Ascending aorta (tissue), 2 donors: Measurements from ENCODE around the gene PPIL1. TPM values are rescaled to one million over a fixed set of nuclear protein-coding genes. Genes with fewer than 3 reads are reported as not detected.

Source experiments
- DNase-seq, 2 donors: peaks; one replicate each; pipeline ENCODE4 v3.0.0-alpha.2; 2019; ENCODE audit warnings: low spot score in 2 of 2
- H3K27ac ChIP-seq, 2 donors: fragments of 200-600 bp; sonication (generic); one replicate each; pipeline ENCODE4 v1.5.1; 2016 to 2017; ENCODE audit warnings: mild to moderate bottlenecking in 1 of 2
- H3K27me3 ChIP-seq: fragments of 200-600 bp; sonication (generic); one replicate; pipeline ENCODE4 v1.5.1; 2017
- H3K36me3 ChIP-seq, 2 donors: fragments of 200-600 bp; sonication (generic); one replicate each; pipeline ENCODE4 v1.5.1; 2016
- H3K4me1 ChIP-seq, 2 donors: fragments of 200-600 bp; sonication (generic); one replicate each; pipeline ENCODE4 v1.5.1; 2016 to 2017; ENCODE audit warnings: mild to moderate bottlenecking in 1 of 2
- H3K4me3 ChIP-seq, 2 donors: fragments of 200-600 bp; sonication (generic); one replicate each; pipeline ENCODE4 v1.5.1; 2016 to 2017; ENCODE audit warnings: mild to moderate bottlenecking in 1 of 2
- H3K9me3 ChIP-seq, 2 donors: fragments of 200-600 bp; sonication (generic); one replicate each; pipeline ENCODE4 v1.5.1; 2016
- intact Hi-C: fragments of 100-400 bp; cut with DNase I; formaldehyde crosslinking; loops from one replicate; pipeline ENCODE4 v1.15.1; 2023
- total RNA-seq: library from RNA; depleted of rRNA; stranded (reverse); fragments of >200 nt; gene quantifications from one replicate; pipeline ENCODE4 v1.1.0, GENCODE V29; 2016
- TF ChIP-seq, protein P1 (sequence below), 3 experiments: fragments of 200-600 bp in 2 of 3; fragments of 450-650 bp in 1 of 3; sonication (generic) in 2 of 3; IDR thresholded peaks; one replicate each; pipeline ENCODE4 v1.5.1; 2016 to 2019; ENCODE audit warnings: antibody characterized with exemption in 3 of 3, mild to moderate bottlenecking in 1 of 3, moderate library complexity in 1 of 3

The PPIL1 gene
- total RNA-seq, 1 donor from 2014 or later = 24.2 TPM

DNA sequence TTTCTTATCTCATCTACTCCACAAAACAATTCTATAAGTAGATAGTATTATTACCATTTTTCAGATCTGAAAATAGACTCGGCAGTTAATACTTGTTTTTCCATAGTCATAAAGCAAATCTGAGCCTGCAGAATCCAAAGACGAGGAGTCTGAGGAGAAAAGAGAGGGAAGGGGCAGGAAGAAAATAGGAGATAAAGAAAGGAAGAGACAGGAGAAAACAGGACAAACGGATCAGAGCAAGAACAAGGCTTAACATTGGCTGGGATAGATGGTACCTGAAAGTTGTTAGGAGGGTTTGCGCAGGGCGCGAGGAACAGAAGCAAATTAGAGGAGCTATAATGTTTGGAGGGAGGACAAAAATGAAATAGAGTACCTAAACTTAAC lies 639 bp upstream of the PPIL1 start:
- no peaks in the 10 kb centered on the region for H3K9me3 ChIP-seq
- H3K36me3 ChIP-seq = no peaks in the 10 kb centered on the region
- H3K27ac ChIP-seq = peak overlapping the region; percentile 91
- no peak for DNase-seq
- H3K4me3 ChIP-seq = peak overlapping the region; percentile 78 to 86
- intact Hi-C loops = loop anchor here (1.0 to 2.0 kb wide), 2 partner anchors 10 to 22 kb away; partner anchors contain the start of gene C6orf89
- H3K27me3 ChIP-seq = no peaks in the 10 kb centered on the region
- TF ChIP-seq, protein P1, sequence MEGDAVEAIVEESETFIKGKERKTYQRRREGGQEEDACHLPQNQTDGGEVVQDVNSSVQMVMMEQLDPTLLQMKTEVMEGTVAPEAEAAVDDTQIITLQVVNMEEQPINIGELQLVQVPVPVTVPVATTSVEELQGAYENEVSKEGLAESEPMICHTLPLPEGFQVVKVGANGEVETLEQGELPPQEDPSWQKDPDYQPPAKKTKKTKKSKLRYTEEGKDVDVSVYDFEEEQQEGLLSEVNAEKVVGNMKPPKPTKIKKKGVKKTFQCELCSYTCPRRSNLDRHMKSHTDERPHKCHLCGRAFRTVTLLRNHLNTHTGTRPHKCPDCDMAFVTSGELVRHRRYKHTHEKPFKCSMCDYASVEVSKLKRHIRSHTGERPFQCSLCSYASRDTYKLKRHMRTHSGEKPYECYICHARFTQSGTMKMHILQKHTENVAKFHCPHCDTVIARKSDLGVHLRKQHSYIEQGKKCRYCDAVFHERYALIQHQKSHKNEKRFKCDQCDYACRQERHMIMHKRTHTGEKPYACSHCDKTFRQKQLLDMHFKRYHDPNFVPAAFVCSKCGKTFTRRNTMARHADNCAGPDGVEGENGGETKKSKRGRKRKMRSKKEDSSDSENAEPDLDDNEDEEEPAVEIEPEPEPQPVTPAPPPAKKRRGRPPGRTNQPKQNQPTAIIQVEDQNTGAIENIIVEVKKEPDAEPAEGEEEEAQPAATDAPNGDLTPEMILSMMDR (IDR thresholded peaks at IDR 0.05) = no peak
- H3K4me1 ChIP-seq = peaks cover 4 to 9% of the 10 kb centered on the region in 2 donors

DNA sequence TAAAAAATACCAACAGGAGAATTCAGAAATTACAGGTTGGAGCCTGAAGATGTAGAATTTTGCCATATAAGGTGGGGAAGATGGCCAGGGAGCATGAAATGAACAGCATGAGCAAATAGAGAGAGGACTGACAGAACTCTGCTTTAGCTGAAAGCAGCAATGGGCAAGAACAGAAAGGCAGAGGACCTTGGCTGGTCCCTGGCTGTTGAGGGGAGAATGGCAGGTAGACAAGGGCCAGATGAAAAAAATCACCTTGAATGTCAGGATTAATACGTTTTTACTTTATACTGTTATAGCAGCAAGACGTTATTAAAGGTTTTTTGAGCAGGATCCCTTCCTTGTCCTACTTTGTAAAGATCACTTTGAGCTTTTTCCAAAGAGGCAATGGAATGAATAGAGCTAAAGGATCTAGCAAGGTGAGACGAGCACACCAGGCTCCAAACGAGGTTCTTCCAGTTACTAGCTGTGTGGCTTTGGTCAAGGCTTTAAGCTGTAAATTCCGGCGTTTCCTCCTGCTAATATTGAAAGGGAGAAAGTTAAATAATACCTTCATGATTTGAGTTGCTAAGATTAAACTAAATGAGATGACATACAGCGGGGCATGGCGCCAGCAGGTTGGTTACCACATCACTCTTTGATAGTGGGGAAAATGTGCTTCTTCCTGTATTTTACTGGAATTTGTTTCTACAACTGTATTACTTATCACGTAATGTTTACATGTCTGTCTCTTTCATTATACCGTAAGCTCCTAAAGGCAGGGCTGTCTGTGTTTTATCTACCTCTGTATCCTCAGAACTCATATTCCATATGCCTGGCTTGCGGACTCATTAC lies 776 bp downstream of the PPIL1 start:
- peaks cover 0 to 3% of the 10 kb centered on the region in 2 donors for H3K36me3 ChIP-seq
- H3K27ac ChIP-seq = peak overlapping the region; percentile 91
- no peaks in the 10 kb centered on the region for H3K27me3 ChIP-seq
- H3K4me1 ChIP-seq = peaks cover 4 to 9% of the 10 kb centered on the region in 2 donors
- DNase-seq = no peak
- peak overlapping the region; percentile 78 to 86 for H3K4me3 ChIP-seq
- intact Hi-C loops = loop anchor here (2.0 kb wide), 1 partner anchor 21 kb away; no protein-coding TSS in a partner anchor
- TF ChIP-seq, protein P1 (IDR thresholded peaks at IDR 0.05) = no peak
- H3K9me3 ChIP-seq = no peaks in the 10 kb centered on the region

DNA sequence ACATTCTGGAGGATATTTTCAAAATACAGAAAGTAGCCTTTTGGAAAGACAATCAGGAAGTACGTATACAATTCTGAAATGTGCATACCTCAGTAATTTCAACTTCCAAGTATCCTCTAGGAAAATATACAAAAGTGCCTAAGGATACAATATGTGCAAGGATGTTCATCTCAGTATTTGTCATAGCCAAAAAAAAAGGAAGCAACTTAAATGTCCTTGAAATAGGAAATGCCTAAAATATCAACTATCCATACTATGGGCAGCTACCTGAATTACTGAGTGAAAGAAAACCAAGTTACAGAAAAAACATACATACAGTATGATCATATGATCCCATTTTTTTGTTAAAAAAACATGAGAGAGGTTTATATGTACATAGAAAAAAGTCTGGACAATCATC lies 1.5 kb downstream of the PPIL1 start:
- Histone ChIP-seq H3K4me3 (no peak overlapping the region), H3K36me3 (peaks cover 0 to 3% of the 10 kb centered on the region in 2 donors), H3K9me3 (no peaks in the 10 kb centered on the region), H3K4me1 (peaks cover 4 to 9% of the 10 kb centered on the region in 2 donors), H3K27ac (no peak overlapping the region), H3K27me3 (no peaks in the 10 kb centered on the region)
- DNase-seq = no peak
- intact Hi-C loops = no loop called here
- TF ChIP-seq, protein P1 (IDR thresholded peaks at IDR 0.05) = no peak

DNA sequence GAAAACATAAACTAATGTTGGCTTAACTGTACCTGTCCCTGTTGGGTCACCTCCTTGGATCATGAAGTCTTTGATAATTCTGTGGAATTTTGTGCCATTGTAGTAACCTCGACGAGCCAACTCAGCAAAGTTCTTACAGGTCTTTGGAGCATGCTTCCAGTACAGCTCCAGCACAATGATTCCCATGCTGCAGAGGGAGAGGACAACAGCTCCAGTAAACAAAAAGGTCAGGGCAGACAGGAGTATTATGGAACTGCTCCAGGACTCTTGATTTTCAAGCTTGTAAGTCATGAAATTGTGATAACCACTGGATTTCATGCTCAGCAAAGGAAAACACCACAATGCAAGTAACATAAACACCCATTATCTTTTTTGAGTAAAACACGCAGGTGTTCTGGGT lies 2.9 kb downstream of the PPIL1 start:
- TF ChIP-seq, protein P1 (IDR thresholded peaks at IDR 0.05) = no peak
- H3K4me1 ChIP-seq = peaks cover 4 to 9% of the 10 kb centered on the region in 2 donors
- no peaks in the 10 kb centered on the region for H3K27me3 ChIP-seq
- no peak overlapping the region for H3K4me3 ChIP-seq
- peaks cover 0 to 7% of the 10 kb centered on the region in 2 donors for H3K36me3 ChIP-seq
- intact Hi-C loops = no loop called here
- no peaks in the 10 kb centered on the region for H3K9me3 ChIP-seq
- DNase-seq = no peak
- H3K27ac ChIP-seq = no peak overlapping the region

DNA sequence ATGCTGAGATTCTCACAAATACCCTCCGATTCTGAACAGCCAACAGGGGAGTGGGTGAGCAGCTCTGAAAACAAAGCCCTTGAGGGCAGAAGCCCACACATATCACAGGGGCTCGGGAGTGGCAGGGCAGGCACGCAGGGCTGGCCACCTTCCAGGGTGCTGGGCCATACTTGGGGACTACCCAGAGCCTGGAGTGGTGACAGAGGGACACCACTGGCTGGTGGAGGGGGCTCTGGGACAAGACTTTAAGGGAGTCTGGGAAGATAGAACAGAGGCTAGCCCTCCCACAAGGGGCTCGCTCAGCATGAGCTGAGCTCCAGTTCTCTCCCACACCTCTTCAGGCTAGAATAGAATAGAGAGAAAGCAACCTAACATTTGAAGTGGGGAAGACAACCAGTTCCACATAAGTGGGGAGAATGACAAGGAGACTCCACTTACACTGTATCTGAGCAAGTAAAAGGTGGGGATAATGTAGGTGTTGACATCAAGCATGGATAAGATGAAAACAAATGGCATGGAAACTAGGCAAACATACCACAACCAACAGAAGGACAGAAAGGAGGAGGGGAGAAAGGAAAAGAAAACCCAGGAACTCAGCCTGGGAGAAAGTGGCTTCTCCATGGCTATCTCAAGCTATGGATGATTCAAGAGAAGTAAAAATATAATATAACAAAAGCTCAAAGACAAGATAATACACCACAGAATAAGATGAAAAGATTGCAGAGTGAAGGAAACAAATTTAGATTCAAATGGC lies 7.0 kb downstream of the PPIL1 start:
- intact Hi-C loops = no loop called here
- H3K9me3 ChIP-seq = no peaks in the 10 kb centered on the region
- no peaks in the 10 kb centered on the region for H3K27me3 ChIP-seq
- H3K4me1 ChIP-seq = no peaks in the 10 kb centered on the region
- DNase-seq = no peak
- TF ChIP-seq, protein P1 (IDR thresholded peaks at IDR 0.05) = no peak
- H3K4me3 ChIP-seq = no peak overlapping the region
- no peak overlapping the region for H3K27ac ChIP-seq
- H3K36me3 ChIP-seq = peaks cover 3 to 7% of the 10 kb centered on the region in 2 donors
